K562 (cell line): ENCODE data around the gene TP53RK. TPM values are rescaled to one million over a fixed set of nuclear protein-coding genes. Genes with fewer than 3 reads are reported as not detected.

ENCODE experiments used
- BCOR ChIP-seq: fragments of 450-650 bp; IDR thresholded peaks from 2 replicates; pipeline ENCODE4 v1.6.1; 2016
- CUX1 ChIP-seq: fragments of 200-800 bp; sonication (Bioruptor generic); IDR thresholded peaks from 2 replicates; pipeline ENCODE4 v1.6.1; 2016; ENCODE audit warnings: missing genetic modification characterization, missing compliant biosample characterization
- ELF2 ChIP-seq: fragments of 250-450 bp; sonication (Bioruptor Pico); IDR thresholded peaks from 2 replicates; pipeline ENCODE4 v1.5.0; 2021; ENCODE audit warnings: mild to moderate bottlenecking
- HCFC1 ChIP-seq: IDR thresholded peaks from 2 replicates; pipeline ENCODE4 v1.6.1; 2012; ENCODE audit warnings: low read depth, low read length, improper control_type of control experiment
- MXI1 ChIP-seq: IDR thresholded peaks from 2 replicates; pipeline ENCODE4 v1.6.1; 2011; ENCODE audit warnings: low read depth, mild to moderate bottlenecking, improper control_type of control experiment, low read length
- NR2F6 ChIP-seq: fragments of 450-650 bp; formaldehyde crosslinking; IDR thresholded peaks from 2 replicates; pipeline ENCODE4 v1.4.0; 2020; ENCODE audit warnings: mild to moderate bottlenecking
- PREB ChIP-seq: sonication (generic); formaldehyde crosslinking; IDR thresholded peaks from 2 replicates; pipeline ENCODE4 v1.8.1; 2023; ENCODE audit warnings: mild to moderate bottlenecking, missing genetic modification reagents
- PURB ChIP-seq: sonication (generic); formaldehyde crosslinking; IDR thresholded peaks from 2 replicates; pipeline ENCODE4 v1.9.0; 2021; ENCODE audit warnings: low read depth, mild to moderate bottlenecking, missing genetic modification reagents
- RAD51 ChIP-seq: fragments of 450-650 bp; IDR thresholded peaks from 2 replicates; pipeline ENCODE4 v1.7.1; 2016; ENCODE audit warnings: low read depth, mild to moderate bottlenecking, borderline replicate concordance
- SMARCA4 ChIP-seq: fragments of 450-650 bp; IDR thresholded peaks from 2 replicates; pipeline ENCODE4 v1.6.1; 2016
- SMARCA5 ChIP-seq: fragments of 450-650 bp; IDR thresholded peaks from 2 replicates; pipeline ENCODE4 v1.6.1; 2016
- SOX6 ChIP-seq: fragments of 450-650 bp; IDR thresholded peaks from 2 replicates; pipeline ENCODE4 v1.6.1; 2014; ENCODE audit warnings: mild to moderate bottlenecking
- TEAD4 ChIP-seq, 2 experiments: sonication (generic) in 1 of 2; formaldehyde crosslinking in 1 of 2; IDR thresholded peaks; 2 replicates each; pipeline versions ENCODE4 v1.6.1 to v1.8.0; 2012 to 2022; ENCODE audit warnings: borderline replicate concordance in 1 of 2, inconsistent platforms in 1 of 2, low read length in 1 of 2, mild to moderate bottlenecking in 1 of 2, missing genetic modification reagents in 1 of 2
- TRIM24 ChIP-seq, 2 experiments: fragments of 450-650 bp; IDR thresholded peaks; 2 replicates each; pipeline ENCODE4 v1.6.1; 2016
- ZNF174 ChIP-seq: fragments of 250-450 bp; sonication (Bioruptor Pico); IDR thresholded peaks from 2 replicates; pipeline ENCODE4 v1.4.0; 2020; ENCODE audit warnings: mild to moderate bottlenecking
- ZNF592 ChIP-seq: fragments of 450-650 bp; IDR thresholded peaks from 2 replicates; pipeline ENCODE4 v1.6.1; 2017; ENCODE audit warnings: antibody characterized with exemption, mild to moderate bottlenecking
- polyA plus RNA-seq, 8 experiments: library from polyadenylated mRNA; depleted of rRNA in 4 of 8; stranded (reverse) in 5 of 8; unstranded in 3 of 8; fragments of >200 nt; fragmentation: Nextera tagmentation in 2 of 8; fragmentation: Illumina TruSeq in 1 of 8; extraction: Ambion mirVana in 2 of 8; extraction: Trizol in 1 of 8; gene quantifications; 2 replicates each; pipeline versions ENCODE4 v1.2.1 to v1.2.3, GENCODE V29; 2011 to 2014; ENCODE audit warnings: inconsistent platforms in 1 of 8, missing spikeins in 1 of 8
- total RNA-seq, 7 experiments: library from RNA; depleted of rRNA in 6 of 7; stranded (reverse); fragments of >200 nt in 6 of 7; fragmentation: Illumina TruSeq in 2 of 7; extraction: Trizol in 2 of 7; gene quantifications; 2 replicates each; pipeline versions ENCODE4 v1.2.1 to v1.2.3, GENCODE V29; 2011 to 2021; ENCODE audit warnings: low replicate concordance in 1 of 7

The TP53RK gene
- total and polyA plus RNA-seq, 9 of the 15 experiments (the other 6 are each of a cell fraction or from before 2014, with no cell fraction given) = 2.9 to 43.5 (median 17.2) TPM

GRCh38 chr20:46688151-46689081 is 828 bp downstream of the TP53RK start (continued):
- TF ChIP-seq SMARCA5 (peak; percentile 53; the same call in 1 of the 2 replicates), BCOR (peak; percentile 99), SOX6 (0 out of 2 replicates have a peak, but pooled peaks have one; percentile 6), SMARCA4 (0 out of 2 replicates have a peak, but pooled peaks have one; percentile 19), ELF2 (CRISPR knock-in tag) (no peak), ZNF174 (CRISPR knock-in tag) (no peak), NR2F6 (CRISPR knock-in tag) (no peak), PURB (CRISPR knock-in tag) (no peak), TRIM24 (IDR thresholded peaks at IDR 0.05) (no peak), CUX1 (CRISPR knock-in tag) (no peak), PREB (CRISPR knock-in tag) (no peak), MXI1 (0 out of 2 replicates have a peak, but pooled peaks have one; percentile 52), ZNF592 (no peak), HCFC1 (no peak), RAD51 (peak; percentile 59; the same call in 1 of the 2 replicates), TEAD4 (IDR thresholded peaks at IDR 0.05; ENCODE audit: low read length) (no peak), TEAD4 (CRISPR knock-in tag; IDR thresholded peaks at IDR 0.05; ENCODE audit: borderline replicate concordance) (no peak)
